ENCODE data around the gene FAM193A.

DNA sequence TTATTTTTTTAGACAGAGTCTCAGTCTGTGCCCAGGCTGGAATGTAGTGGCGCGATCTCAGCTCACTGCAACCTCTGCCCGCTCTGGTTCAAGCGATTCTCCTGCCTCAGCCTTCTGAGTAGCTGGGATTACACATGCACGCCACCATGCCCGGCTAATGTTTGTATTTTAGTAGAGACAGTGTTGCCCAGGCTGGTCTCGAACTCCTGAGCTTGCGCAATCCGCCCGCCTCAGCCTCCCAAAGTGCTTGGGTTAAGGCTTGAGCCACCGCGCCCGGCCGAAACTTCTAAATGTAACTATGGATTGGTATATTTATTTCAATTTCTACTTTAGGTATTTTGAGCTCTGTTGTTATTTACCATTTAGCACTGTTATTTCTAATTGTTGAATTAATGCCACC is 79.4 kb downstream of the FAM193A start:
- TF ChIP-seq, protein P1, sequence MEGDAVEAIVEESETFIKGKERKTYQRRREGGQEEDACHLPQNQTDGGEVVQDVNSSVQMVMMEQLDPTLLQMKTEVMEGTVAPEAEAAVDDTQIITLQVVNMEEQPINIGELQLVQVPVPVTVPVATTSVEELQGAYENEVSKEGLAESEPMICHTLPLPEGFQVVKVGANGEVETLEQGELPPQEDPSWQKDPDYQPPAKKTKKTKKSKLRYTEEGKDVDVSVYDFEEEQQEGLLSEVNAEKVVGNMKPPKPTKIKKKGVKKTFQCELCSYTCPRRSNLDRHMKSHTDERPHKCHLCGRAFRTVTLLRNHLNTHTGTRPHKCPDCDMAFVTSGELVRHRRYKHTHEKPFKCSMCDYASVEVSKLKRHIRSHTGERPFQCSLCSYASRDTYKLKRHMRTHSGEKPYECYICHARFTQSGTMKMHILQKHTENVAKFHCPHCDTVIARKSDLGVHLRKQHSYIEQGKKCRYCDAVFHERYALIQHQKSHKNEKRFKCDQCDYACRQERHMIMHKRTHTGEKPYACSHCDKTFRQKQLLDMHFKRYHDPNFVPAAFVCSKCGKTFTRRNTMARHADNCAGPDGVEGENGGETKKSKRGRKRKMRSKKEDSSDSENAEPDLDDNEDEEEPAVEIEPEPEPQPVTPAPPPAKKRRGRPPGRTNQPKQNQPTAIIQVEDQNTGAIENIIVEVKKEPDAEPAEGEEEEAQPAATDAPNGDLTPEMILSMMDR (conservative IDR thresholded peaks at IDR 0.05; ENCODE audit: low read depth, low read length): no peak
- TF ChIP-seq EZH2 (IDR thresholded peaks at IDR 0.05; ENCODE audit: borderline replicate concordance, low read depth, low read length, poor library complexity, severe bottlenecking): no peak
